Measurements from ENCODE around the gene NFIA.

- TF ChIP-seq POLR2A (IDR thresholded peaks at IDR 0.05; ENCODE audit: low read depth, low read length): no peak
- TF ChIP-seq ASH2L (IDR thresholded peaks at IDR 0.05; ENCODE audit: borderline replicate concordance, low read depth): no peak
- no peak for TF ChIP-seq POLR2AphosphoS5 (IDR thresholded peaks at IDR 0.05; ENCODE audit: low read length)
- no peak for TF ChIP-seq ZNF24 (IDR thresholded peaks at IDR 0.05)
- TF ChIP-seq HCFC1 (IDR thresholded peaks at IDR 0.05; ENCODE audit: low read length): no peak
Observed at GRCh38 chr1:61152469-61153105, 70.2 kb downstream of the NFIA start.

All from GM12878 (cell line).